DMS53 treated with DMSO at 0.1 percent for 48 hours (cell line): ENCODE results near the gene KCNK18.

Source experiments
- DNase-seq: peaks from one replicate; lab custom pipeline; 2025; ENCODE audit not compliant: unreplicated experiment; lab: John Stamatoyannopoulos, UW

Gene KCNK18

GRCh38 chr10:117197189-117197588, at the start of gene KCNK18:
TSS of gene KCNK18 (plus strand) at chr10:117197489. CDS start at chr10:117197489, 0 bp downstream.
- no peak for DNase-seq

- DNase-seq: no peak
Observed at GRCh38 chr10:117148284-117148683, 49.0 kb upstream of the KCNK18 start.

- DNase-seq: no peak
Observed at GRCh38 chr10:117152668-117153067, 44.6 kb upstream of the KCNK18 start.

- DNase-seq: no peak
Observed at GRCh38 chr10:117158297-117158696, 39.0 kb upstream of the KCNK18 start.

- no peak for DNase-seq
Observed at GRCh38 chr10:117159390-117159789, 37.9 kb upstream of the KCNK18 start.

- DNase-seq: no peak
Observed at GRCh38 chr10:117160567-117160966, 36.7 kb upstream of the KCNK18 start.

- no peak for DNase-seq
Observed at GRCh38 chr10:117161386-117162033, 35.8 kb upstream of the KCNK18 start.

GRCh38 chr10:117162093-117163060, 34.9 kb upstream of the KCNK18 start:
- DNase-seq: no peak

- no peak for DNase-seq
Observed at GRCh38 chr10:117163061-117163953, 34.0 kb upstream of the KCNK18 start.

- no peak for DNase-seq
Observed at GRCh38 chr10:117163954-117164548, 33.2 kb upstream of the KCNK18 start.

- no peak for DNase-seq
Observed at GRCh38 chr10:117164592-117165537, 32.4 kb upstream of the KCNK18 start.

GRCh38 chr10:117165538-117166417, 31.5 kb upstream of the KCNK18 start:
- peak; percentile 18 for DNase-seq

GRCh38 chr10:117166418-117167345, 30.6 kb upstream of the KCNK18 start:
- no peak for DNase-seq

- no peak for DNase-seq
Observed at GRCh38 chr10:117167346-117167788, 29.9 kb upstream of the KCNK18 start.

GRCh38 chr10:117167789-117168674, 29.3 kb upstream of the KCNK18 start:
- no peak for DNase-seq

- no peak for DNase-seq
Observed at GRCh38 chr10:117168729-117169128, 28.6 kb upstream of the KCNK18 start.
